GM13977 (cell line): ENCODE measurements around the gene ZFYVE21.

ENCODE experiments used
- DNase-seq: peaks from one replicate; pipeline ENCODE4 v3.0.0; 2012; ENCODE audit warnings: low spot score
- in situ Hi-C: fragments of 300-500 bp; cut with MboI; formaldehyde crosslinking; loops from one replicate; pipeline ENCODE4 v1.12.0; 2022; ENCODE audit warnings: low sequenced_read_pairs, low pct_unique_long_range_greater_than_20kb, mixed read lengths, inconsistent platforms; ENCODE audit not compliant: unreplicated experiment
- TF ChIP-seq, protein P1 (sequence below): IDR thresholded peaks from 2 replicates; pipeline ENCODE4 v1.5.1; 2012; ENCODE audit warnings: mild to moderate bottlenecking, control low read depth; ENCODE audit not compliant: insufficient read depth; ENCODE audit errors: extremely low read depth, missing control alignments

The ZFYVE21 gene

GRCh38 chr14:103725001-103725682 is 9.5 kb downstream of the ZFYVE21 start:
- TF ChIP-seq, protein P1, sequence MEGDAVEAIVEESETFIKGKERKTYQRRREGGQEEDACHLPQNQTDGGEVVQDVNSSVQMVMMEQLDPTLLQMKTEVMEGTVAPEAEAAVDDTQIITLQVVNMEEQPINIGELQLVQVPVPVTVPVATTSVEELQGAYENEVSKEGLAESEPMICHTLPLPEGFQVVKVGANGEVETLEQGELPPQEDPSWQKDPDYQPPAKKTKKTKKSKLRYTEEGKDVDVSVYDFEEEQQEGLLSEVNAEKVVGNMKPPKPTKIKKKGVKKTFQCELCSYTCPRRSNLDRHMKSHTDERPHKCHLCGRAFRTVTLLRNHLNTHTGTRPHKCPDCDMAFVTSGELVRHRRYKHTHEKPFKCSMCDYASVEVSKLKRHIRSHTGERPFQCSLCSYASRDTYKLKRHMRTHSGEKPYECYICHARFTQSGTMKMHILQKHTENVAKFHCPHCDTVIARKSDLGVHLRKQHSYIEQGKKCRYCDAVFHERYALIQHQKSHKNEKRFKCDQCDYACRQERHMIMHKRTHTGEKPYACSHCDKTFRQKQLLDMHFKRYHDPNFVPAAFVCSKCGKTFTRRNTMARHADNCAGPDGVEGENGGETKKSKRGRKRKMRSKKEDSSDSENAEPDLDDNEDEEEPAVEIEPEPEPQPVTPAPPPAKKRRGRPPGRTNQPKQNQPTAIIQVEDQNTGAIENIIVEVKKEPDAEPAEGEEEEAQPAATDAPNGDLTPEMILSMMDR = no peak
- in situ Hi-C loops = no loop called here
- DNase-seq = no peak

DNA sequence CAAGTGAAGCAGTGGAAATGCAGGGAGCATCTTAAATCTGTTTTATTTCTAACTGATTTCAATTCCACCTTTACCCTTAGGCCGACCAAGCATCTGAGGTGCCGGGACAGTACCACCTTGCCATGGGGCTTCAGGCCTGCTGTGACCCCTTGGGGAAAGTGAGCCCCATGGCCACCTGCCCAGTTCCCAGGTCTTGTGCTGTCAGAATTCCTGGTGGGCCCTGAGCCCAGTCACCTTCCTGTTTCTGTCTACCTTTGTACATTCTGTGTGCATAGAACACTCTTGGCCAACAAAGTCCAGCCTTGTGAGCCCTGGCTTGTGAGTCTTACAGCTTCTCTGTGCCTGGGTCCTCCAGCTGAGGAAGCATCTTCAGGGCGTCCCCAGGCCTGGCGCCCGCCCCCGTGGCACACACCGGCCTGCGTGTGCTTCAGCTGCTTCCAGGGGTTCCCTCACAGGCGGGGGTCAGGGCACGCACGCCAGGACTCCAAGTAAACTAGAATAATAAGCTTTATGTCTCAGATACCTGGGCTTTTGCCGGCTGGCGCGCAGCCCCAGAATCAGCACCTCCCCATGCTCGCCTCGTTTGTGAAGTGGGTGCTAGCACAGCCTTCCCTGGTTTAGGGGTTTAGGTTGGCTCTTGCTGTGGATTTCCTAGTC is 10.3 kb downstream of the ZFYVE21 start:
- in situ Hi-C loops = no loop called here
- TF ChIP-seq, protein P1 = no peak
- no peak for DNase-seq

- TF ChIP-seq, protein P1 = no peak
- in situ Hi-C loops = no loop called here
- no peak for DNase-seq
Observed at GRCh38 chr14:103726474-103726873, 10.9 kb downstream of the ZFYVE21 start.

DNA sequence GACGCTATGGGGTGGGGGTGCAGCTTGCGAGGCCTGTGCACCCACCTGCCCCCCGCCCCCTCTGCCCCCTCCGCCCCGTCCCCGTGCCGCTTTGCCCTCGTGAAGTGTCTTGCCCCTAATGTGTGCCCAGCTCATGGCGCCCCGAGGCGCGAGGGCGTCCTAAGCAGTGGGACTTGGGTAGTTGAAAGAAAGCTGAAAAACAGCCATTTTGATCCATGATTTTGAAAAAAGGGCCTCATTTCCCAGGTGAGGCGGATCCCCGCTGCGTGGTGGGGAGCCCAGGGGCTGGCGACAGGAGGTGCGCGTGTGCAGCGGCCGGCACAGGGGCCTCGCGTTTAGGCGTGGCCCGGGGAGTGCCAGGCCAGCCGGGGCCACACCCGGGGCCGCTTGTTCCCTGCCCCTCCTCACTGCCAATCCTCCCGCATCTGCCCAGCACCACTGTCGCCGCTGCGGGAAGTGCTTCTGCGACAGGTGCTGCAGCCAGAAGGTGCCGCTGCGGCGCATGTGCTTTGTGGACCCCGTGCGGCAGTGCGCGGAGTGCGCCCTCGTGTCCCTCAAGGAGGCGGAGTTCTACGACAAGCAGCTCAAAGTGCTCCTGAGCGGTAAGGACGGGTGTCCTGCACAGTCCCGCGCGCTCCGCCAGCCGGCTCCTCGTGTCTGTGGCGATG is 11.8 kb downstream of the ZFYVE21 start:
- in situ Hi-C loops = no loop called here
- TF ChIP-seq, protein P1 = no peak
- no peak for DNase-seq

DNA sequence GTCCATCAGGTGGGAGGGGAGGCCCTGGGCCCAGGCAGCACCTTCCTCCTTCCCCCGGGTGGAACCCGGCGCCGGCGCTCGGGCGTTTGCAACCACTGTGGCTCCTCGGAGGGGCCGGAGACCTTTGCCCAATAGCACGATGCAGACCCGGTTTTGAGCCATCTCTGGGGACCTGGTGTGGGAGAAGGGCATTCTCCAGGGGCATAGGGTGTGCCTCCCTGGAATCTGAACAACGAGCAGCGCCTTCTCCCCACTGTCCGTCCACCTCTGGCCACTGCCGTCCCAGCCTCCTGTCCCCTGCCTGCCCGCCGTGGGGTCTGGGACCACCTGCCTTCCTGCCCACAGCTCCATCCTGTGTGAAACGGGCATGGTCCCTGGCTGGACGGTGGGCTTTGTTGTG is 12.5 kb downstream of the ZFYVE21 start:
- in situ Hi-C loops = no loop called here
- TF ChIP-seq, protein P1 = no peak
- DNase-seq = no peak

- in situ Hi-C loops = no loop called here
- TF ChIP-seq, protein P1 = no peak
- DNase-seq = no peak
Observed at GRCh38 chr14:103728721-103729120, 13.1 kb downstream of the ZFYVE21 start.
